Measurements from ENCODE around the gene PLEKHM3. TPM values are rescaled to one million over a fixed set of nuclear protein-coding genes. Genes with fewer than 3 reads are reported as not detected.

Gene PLEKHM3
- total and polyA plus RNA-seq, 2 donors (not counting 3 experiments of a cell fraction or from before 2014, with no cell fraction given): 3.1 to 9.1 TPM

DNA sequence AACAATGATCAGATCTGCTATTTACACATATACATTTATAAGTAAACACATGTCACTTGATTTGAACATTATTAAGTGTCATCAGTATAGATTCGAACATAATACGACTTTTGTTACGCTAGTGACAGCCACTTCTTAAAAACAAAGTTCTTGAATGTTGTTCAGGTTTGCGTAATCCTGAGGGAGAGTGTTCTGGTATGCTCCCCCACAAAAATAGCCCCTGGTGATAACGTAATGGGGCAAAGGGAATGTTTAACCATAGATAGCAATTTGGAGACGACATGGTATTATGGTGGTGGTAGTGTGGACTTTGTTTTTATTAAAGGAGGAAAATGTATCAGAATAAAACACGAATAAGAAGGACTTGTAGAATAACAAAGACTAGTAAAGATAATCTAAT, 90.6 kb downstream of the PLEKHM3 start:
- TF ChIP-seq JUN (IDR thresholded peaks at IDR 0.05; ENCODE audit: borderline replicate concordance, insufficient read depth, insufficient read length, low read depth) (no peak), GATA2 (IDR thresholded peaks at IDR 0.05; ENCODE audit: insufficient read depth, insufficient read length, low read depth, low read length) (no peak), POLR2A (IDR thresholded peaks at IDR 0.05; ENCODE audit: low read depth, low read length) (no peak)
- H2AFZ ChIP-seq (ENCODE audit: low read depth, low read length): no peak overlapping the region
- ChIA-PET CTCF (interaction anchor here (1.0 to 1.2 kb wide), 2 partner anchors 18 to 106 kb away, joined by 3 to 5 read pairs; no protein-coding TSS in a partner anchor), POLR2A (no interaction called here)
- no peaks in the 10 kb centered on the region for H3K4me1 ChIP-seq (ENCODE audit: control insufficient read depth, extremely low read depth, insufficient read depth, low read length)
- no peaks in the 10 kb centered on the region for H3K27me3 ChIP-seq (ENCODE audit: control insufficient read depth in 2 of 2, insufficient read depth in 2 of 2, low read length in 2 of 2)
- no peaks in the 10 kb centered on the region for H3K9me1 ChIP-seq (replicated peaks; ENCODE audit: control insufficient read depth, extremely low read depth, insufficient read depth, low read length)
- no peak for DNase-seq (ENCODE audit: low read depth, low spot score)
- H3K36me3 ChIP-seq (ENCODE audit: control insufficient read depth in 2 of 2, extremely low read depth in 1 of 2, insufficient read depth in 2 of 2, low read length in 2 of 2): no peaks in the 10 kb centered on the region
- H4K20me1 ChIP-seq (replicated peaks; ENCODE audit: control insufficient read depth, extremely low read depth, insufficient read depth, low read length): no peaks in the 10 kb centered on the region
- dilution Hi-C loops (cut with MboI; ENCODE audit: extremely low pct_ligation_motif_present, low sequenced_read_pairs): no loop called here
- no peaks in the 10 kb centered on the region for H3K9me3 ChIP-seq (replicated peaks; ENCODE audit: control insufficient read depth, insufficient read depth, low read length)
- intact Hi-C loops (cut with micrococcal nuclease): no loop called here
- no peaks in the 10 kb centered on the region for H3K79me2 ChIP-seq (ENCODE audit: control insufficient read depth, insufficient read depth, low read length)
- no TSS peak for BruUV-seq (replicated peaks)
- FAIRE-seq: no peak
- H3K9ac ChIP-seq (replicated peaks; ENCODE audit: extremely low read depth, insufficient read depth, low read length): no peak overlapping the region
- no peak overlapping the region for H3K4me2 ChIP-seq (ENCODE audit: insufficient read depth, low read length)
- no peak overlapping the region for H3K27ac ChIP-seq (ENCODE audit: insufficient read depth, low read depth, low read length)
- H3K4me3 ChIP-seq (replicated peaks in 1 of 3; ENCODE audit: insufficient read depth in 1 of 3, low read depth in 1 of 3, low read length in 3 of 3): no peak overlapping the region

DNA sequence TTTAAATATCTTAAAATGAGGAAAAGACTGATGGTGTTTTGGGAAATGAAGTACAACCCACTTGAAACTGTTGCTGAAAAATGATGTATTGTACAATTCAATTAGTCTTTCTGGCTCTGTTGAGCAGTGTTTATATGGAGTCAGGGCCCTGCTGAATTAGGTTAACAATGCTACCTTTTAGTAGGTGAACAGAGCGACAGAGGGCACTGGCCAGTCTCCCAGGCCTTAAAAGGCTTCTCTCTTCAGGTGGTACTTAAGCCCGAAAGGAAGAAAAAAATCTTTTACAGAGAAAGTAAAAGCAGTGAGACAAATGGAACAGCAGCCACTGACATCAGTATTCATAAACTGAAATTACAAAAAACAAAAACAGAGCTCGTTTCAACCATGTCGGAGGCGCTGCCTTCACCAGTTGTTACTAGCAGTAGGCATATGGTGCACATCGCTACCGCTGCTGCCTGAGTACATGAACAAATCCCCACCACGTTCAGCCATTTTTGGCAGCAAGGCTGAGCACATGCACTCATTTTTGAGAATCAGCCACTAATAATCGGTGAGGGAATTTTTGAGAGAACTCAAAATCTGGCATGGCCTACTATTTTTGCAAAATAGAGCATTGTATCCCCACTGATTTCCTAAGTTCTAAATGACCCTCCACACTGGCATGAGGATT, 91.8 kb downstream of the PLEKHM3 start:
- H3K79me2 ChIP-seq (ENCODE audit: control insufficient read depth, insufficient read depth, low read length): no peaks in the 10 kb centered on the region
- H3K36me3 ChIP-seq (ENCODE audit: control insufficient read depth in 2 of 2, extremely low read depth in 1 of 2, insufficient read depth in 2 of 2, low read length in 2 of 2): no peaks in the 10 kb centered on the region
- POLR2A ChIA-PET: no interaction called here
- BruUV-seq (replicated peaks): no TSS peak
- H2AFZ ChIP-seq (ENCODE audit: low read depth, low read length): no peak overlapping the region
- CTCF ChIA-PET: interaction anchor here (1.0 to 1.2 kb wide), 2 partner anchors 17 to 107 kb away, joined by 3 to 5 read pairs; no protein-coding TSS in a partner anchor
- H3K27me3 ChIP-seq (ENCODE audit: control insufficient read depth in 2 of 2, insufficient read depth in 2 of 2, low read length in 2 of 2): no peaks in the 10 kb centered on the region
- H3K4me2 ChIP-seq (ENCODE audit: insufficient read depth, low read length): no peak overlapping the region
- DNase-seq (ENCODE audit: low read depth, low spot score) (no peak), FAIRE-seq (no peak)
- intact Hi-C loops (cut with micrococcal nuclease) (no loop called here), dilution Hi-C loops (cut with MboI; ENCODE audit: extremely low pct_ligation_motif_present, low sequenced_read_pairs) (no loop called here)
- H3K4me3 ChIP-seq (replicated peaks in 1 of 3; ENCODE audit: insufficient read depth in 1 of 3, low read depth in 1 of 3, low read length in 3 of 3): no peak overlapping the region
- H3K4me1 ChIP-seq (ENCODE audit: control insufficient read depth, extremely low read depth, insufficient read depth, low read length): no peaks in the 10 kb centered on the region
- H4K20me1 ChIP-seq (replicated peaks; ENCODE audit: control insufficient read depth, extremely low read depth, insufficient read depth, low read length): no peaks in the 10 kb centered on the region
- TF ChIP-seq POLR2A (IDR thresholded peaks at IDR 0.05; ENCODE audit: low read depth, low read length) (no peak), MYC (IDR thresholded peaks at IDR 0.05; ENCODE audit: low read depth, low read length) (no peak), JUN (IDR thresholded peaks at IDR 0.05; ENCODE audit: borderline replicate concordance, insufficient read depth, insufficient read length, low read depth) (no peak), GATA2 (IDR thresholded peaks at IDR 0.05; ENCODE audit: insufficient read depth, insufficient read length, low read depth, low read length) (no peak), EZH2 (IDR thresholded peaks at IDR 0.05; ENCODE audit: borderline replicate concordance, low read depth, low read length, severe bottlenecking) (no peak)
- TF ChIP-seq, protein P1, sequence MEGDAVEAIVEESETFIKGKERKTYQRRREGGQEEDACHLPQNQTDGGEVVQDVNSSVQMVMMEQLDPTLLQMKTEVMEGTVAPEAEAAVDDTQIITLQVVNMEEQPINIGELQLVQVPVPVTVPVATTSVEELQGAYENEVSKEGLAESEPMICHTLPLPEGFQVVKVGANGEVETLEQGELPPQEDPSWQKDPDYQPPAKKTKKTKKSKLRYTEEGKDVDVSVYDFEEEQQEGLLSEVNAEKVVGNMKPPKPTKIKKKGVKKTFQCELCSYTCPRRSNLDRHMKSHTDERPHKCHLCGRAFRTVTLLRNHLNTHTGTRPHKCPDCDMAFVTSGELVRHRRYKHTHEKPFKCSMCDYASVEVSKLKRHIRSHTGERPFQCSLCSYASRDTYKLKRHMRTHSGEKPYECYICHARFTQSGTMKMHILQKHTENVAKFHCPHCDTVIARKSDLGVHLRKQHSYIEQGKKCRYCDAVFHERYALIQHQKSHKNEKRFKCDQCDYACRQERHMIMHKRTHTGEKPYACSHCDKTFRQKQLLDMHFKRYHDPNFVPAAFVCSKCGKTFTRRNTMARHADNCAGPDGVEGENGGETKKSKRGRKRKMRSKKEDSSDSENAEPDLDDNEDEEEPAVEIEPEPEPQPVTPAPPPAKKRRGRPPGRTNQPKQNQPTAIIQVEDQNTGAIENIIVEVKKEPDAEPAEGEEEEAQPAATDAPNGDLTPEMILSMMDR (IDR thresholded peaks at IDR 0.05; ENCODE audit: extremely low read depth in 1 of 2, insufficient read depth in 1 of 2, low read depth in 1 of 2, low read length in 2 of 2): no peak
- TF ChIP-seq, protein P2, sequence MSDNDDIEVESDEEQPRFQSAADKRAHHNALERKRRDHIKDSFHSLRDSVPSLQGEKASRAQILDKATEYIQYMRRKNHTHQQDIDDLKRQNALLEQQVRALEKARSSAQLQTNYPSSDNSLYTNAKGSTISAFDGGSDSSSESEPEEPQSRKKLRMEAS (IDR thresholded peaks at IDR 0.05; ENCODE audit: insufficient read depth, insufficient read length): no peak
- H3K27ac ChIP-seq (ENCODE audit: insufficient read depth, low read depth, low read length): no peak overlapping the region
- H3K9me3 ChIP-seq (replicated peaks; ENCODE audit: control insufficient read depth, insufficient read depth, low read length): no peaks in the 10 kb centered on the region
- no peaks in the 10 kb centered on the region for H3K9me1 ChIP-seq (replicated peaks; ENCODE audit: control insufficient read depth, extremely low read depth, insufficient read depth, low read length)
- H3K9ac ChIP-seq (replicated peaks; ENCODE audit: extremely low read depth, insufficient read depth, low read length): no peak overlapping the region
